Activated T-helper 1 cell treated with anti-CD3 and anti-CD28 coated beads, Interleukin-12 subunit alpha, Interleukin-12 subunit beta, Interleukin-2, Interleukin-4 antibody, amounts not matched to agents 30 ng/mL and 10 ng/mL and 1 ng/mL, durations not matched to agents 14 hours and 24 hours and 36 hours (primary cell): ENCODE measurements around the gene DGKI. TPM values are rescaled to one million over a fixed set of nuclear protein-coding genes. Genes with fewer than 3 reads are reported as not detected.

Experiments used
- DNase-seq: peaks from one replicate; pipeline ENCODE4 v3.0.0; 2021; ENCODE audit warnings: low spot score
- H3K27ac Mint-ChIP-seq: one replicate; pipeline ENCODE4 v1.8.0; 2021; ENCODE audit warnings: mild to moderate bottlenecking, mixed read lengths
- H3K27me3 Mint-ChIP-seq: one replicate; pipeline ENCODE4 v1.8.0; 2022; ENCODE audit warnings: mild to moderate bottlenecking, moderate library complexity, mixed read lengths; ENCODE audit not compliant: insufficient read depth
- H3K36me3 Mint-ChIP-seq: one replicate; pipeline ENCODE4 v1.8.0; 2021; ENCODE audit warnings: low read depth, mixed read lengths
- H3K4me1 Mint-ChIP-seq: one replicate; pipeline ENCODE4 v1.8.0; 2021; ENCODE audit warnings: low read depth, mixed read lengths
- H3K4me3 Mint-ChIP-seq: one replicate; pipeline ENCODE4 v1.8.0; 2021; ENCODE audit warnings: mild to moderate bottlenecking, moderate library complexity, mixed read lengths
- H3K9me3 Mint-ChIP-seq: one replicate; pipeline ENCODE4 v1.8.0; 2021; ENCODE audit warnings: mixed read lengths
- intact Hi-C: fragments of 100-400 bp; cut with micrococcal nuclease; formaldehyde crosslinking; loops from one replicate; pipeline ENCODE4 v1.15.1; 2024
- total RNA-seq: library from RNA; stranded (reverse); gene quantifications from 2 replicates; pipeline ENCODE4 v1.2.3, GENCODE V29; 2022

DGKI gene
- total RNA-seq, 1 donor from 2014 or later = 27.3 TPM

DNA sequence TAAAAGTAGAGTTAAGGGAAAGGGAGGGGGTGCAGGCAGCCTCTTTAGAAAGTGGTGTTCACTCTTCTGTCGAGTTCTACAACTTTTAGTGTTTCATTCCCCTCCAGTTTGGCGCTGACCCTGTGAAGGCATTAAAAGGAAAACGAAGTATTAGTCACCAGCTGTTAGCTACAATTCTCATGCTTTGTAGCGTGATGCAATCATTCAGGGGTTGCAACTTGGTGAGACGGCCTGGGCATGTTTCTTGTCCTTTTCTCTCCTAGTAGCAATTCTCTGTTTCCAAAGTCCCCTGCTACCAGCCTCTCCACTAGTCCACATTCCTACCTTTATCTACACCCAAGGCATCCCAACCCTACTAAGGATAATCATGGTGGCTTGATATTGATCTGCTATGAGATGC lies 33.7 kb upstream of the DGKI start:
- Mint-ChIP-seq H3K9me3 (no peaks in the 10 kb centered on the region), H3K36me3 (peaks cover 53% of the 10 kb centered on the region), H3K27me3 (no peaks in the 10 kb centered on the region), H3K27ac (peak overlapping the region; percentile 43), H3K4me1 (peaks cover 30% of the 10 kb centered on the region), H3K4me3 (no peak overlapping the region)
- DNase-seq = no peak
- intact Hi-C loops = loop anchor here (5.0 kb wide), 1 partner anchor 108 kb away; no protein-coding TSS in a partner anchor

DNA sequence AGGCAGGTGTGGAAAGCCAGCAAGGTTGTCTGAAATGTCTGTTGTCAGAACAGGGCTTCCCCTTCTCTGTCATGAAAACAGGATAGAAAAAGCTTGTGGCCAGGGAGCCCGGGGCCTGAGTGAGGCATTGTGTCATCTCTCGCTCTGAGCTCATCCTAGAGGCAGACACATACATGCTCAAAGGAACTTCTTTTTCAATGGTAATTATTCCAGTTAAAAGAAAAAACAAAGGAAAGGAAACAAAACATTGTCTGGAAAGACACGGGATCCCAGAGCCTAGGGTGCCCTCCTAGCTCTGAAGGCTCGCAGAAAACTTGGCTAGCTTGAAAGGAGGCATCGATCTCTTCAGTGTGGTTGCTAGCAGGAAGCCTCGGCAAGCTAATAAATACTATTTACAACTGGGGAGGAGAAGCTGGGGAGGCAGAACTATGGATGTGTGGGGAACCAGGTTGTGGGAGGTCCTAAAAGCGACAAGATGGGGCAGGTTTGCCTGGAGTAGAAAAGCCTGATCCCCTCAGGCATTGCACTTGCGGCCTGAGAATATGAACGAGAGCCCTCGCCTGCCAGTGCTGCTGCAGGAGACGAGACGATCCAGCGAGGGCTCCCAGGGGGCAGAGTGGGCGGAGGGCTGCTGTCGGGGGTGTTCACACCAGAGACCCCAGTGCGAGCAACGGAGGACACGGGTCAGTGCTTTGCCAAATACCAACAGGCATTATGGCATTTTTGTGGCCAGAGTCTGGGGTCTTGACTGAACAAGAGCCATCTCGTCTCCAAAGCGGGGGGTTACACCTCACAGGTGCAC lies 32.8 kb upstream of the DGKI start:
- H3K4me3 Mint-ChIP-seq = no peak overlapping the region
- H3K4me1 Mint-ChIP-seq = peaks cover 32% of the 10 kb centered on the region
- no peaks in the 10 kb centered on the region for H3K9me3 Mint-ChIP-seq
- H3K36me3 Mint-ChIP-seq = peaks cover 53% of the 10 kb centered on the region
- intact Hi-C loops = loop anchor here (5.0 kb wide), 1 partner anchor 107 kb away; no protein-coding TSS in a partner anchor
- no peak for DNase-seq
- peak overlapping the region; percentile 75 for H3K27ac Mint-ChIP-seq
- no peaks in the 10 kb centered on the region for H3K27me3 Mint-ChIP-seq

DNA sequence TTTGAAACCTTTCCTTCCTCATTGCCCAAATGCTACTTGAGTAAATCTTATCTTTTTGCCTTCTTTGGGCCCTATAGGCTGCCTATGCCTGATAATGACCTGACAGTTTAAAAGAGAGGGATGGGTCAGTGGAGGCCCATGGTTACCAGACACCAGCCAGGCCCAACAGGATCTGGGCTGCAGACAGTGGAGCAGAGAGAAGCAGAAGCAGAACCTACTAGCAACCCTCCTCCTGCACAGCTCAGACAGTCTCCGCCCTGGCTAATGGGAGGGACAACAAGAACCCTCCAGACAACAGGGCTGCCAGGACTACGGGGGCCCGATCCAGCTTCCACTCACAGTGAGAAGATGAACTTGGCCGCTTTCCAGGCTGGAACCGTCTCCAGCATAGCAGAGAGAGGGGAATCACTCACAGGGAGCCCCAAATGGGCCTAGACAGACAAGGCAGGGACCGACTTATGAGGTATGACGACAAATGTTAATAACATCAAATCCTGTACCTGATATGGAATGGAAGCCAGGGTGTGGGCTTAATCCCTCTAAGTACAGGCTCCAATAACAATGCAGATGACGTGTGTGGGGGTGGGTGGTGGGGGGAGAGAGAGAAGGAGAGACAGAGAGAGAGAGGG lies 31.7 kb upstream of the DGKI start:
- Mint-ChIP-seq H3K36me3 (peaks cover 53% of the 10 kb centered on the region), H3K4me1 (peaks cover 43% of the 10 kb centered on the region), H3K27ac (peak overlapping the region; percentile 26), H3K9me3 (no peaks in the 10 kb centered on the region), H3K27me3 (no peaks in the 10 kb centered on the region), H3K4me3 (no peak overlapping the region)
- no peak for DNase-seq
- intact Hi-C loops = no loop called here

DNA sequence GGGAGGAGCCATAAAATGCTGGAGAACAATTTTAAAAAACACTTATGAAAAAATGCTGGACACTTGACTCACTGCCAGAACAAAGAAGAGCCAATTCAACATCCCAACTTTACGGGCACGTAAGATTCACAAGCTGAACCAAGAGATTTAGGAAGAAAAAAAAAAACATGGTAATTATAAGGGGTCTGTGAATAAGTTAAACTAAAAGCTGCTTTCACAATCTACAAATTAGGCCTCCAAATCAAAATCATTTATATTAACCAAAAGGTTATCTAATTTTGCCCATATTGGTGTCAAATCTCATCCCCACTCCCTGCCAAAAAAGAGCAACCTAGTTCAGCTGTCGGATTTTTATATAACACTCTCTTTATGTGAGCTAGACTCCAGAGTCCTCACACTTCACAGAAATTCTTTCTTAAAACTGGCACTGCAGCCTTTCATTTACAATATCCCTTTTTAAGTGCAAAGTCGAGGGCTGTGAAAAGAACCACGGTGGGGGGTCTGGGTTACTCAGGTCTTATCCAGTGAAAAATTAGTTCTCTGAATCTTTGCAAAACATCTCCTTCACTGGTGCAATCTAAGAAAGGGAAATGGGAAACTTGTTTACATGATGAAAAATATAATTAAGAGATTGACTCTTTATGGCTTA lies 30.4 kb upstream of the DGKI start:
- H3K9me3 Mint-ChIP-seq = no peaks in the 10 kb centered on the region
- no peak for DNase-seq
- peaks cover 46% of the 10 kb centered on the region for H3K4me1 Mint-ChIP-seq
- H3K4me3 Mint-ChIP-seq = no peak overlapping the region
- H3K27me3 Mint-ChIP-seq = no peaks in the 10 kb centered on the region
- H3K36me3 Mint-ChIP-seq = peaks cover 60% of the 10 kb centered on the region
- H3K27ac Mint-ChIP-seq = no peak overlapping the region
- intact Hi-C loops = no loop called here

DNA sequence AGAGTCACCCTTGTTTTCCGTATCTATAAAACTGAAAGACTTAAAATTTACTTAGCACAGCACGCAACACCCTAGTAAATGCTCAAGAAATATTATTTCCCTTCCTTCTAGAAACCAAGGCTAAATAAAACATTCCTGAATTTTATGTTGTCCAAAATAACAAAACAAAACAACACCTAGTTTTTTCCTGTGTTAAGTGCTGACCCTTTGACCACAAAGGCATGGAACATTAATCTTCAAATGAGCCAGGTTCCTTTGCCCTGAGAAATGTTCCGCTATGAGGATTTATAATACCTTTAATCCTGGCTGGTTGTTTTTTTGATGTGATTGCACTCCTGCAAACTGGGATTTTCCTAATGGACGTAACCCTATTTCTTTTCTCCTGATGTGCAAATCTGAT lies 29.0 kb upstream of the DGKI start:
- Mint-ChIP-seq H3K27ac (no peak overlapping the region), H3K4me3 (no peak overlapping the region), H3K36me3 (peaks cover 52% of the 10 kb centered on the region)

DNA sequence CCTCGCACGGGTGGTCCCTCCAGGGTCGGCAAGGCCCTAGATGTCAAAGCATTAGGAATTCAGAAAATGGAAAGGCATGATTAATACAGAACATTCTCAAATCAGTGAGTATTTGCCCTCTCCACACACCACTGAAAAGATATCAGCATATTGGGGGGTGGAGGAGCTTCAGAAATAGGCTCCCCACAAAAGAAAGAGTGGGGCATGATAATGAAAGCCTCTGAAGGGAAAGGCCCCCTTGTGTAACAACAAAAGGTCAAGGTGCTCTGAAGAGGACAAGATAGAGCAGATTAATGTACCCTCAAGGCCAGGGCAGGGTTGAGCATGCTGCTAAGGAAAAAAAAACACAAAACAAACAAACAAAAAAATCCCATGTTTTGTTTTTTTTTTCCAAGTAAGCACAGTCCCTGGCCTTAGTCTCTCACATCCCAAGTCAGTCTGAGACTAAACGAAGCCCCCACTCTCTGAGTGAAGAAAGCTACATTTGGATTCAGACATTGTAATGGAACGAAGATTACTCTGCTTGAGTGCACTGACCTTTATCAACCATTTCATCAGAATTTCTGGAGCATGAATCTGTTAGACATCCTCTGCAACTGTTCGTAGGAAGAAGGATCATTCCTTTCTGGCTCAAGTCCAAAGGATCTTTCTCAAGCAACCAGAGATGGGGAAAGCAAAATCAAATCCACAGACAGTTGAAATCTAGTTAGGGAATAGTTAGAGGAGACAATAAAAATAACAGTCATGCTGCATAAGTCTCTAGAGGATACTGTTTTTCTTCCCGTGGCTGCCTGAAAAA lies 27.4 kb upstream of the DGKI start:
- no peak for DNase-seq
- no peaks in the 10 kb centered on the region for H3K27me3 Mint-ChIP-seq
- no peaks in the 10 kb centered on the region for H3K9me3 Mint-ChIP-seq
- intact Hi-C loops = loop anchor here (1.0 kb wide), 2 partner anchors 8 to 21 kb away; no protein-coding TSS in a partner anchor
- peaks cover 38% of the 10 kb centered on the region for H3K4me1 Mint-ChIP-seq
- H3K27ac Mint-ChIP-seq = peak overlapping the region; percentile 88
- H3K4me3 Mint-ChIP-seq = no peak overlapping the region
- H3K36me3 Mint-ChIP-seq = peaks cover 41% of the 10 kb centered on the region

More for the DNA sequence above, 29.0 kb upstream of the DGKI start:
- intact Hi-C loops = no loop called here
- Mint-ChIP-seq H3K9me3 (no peaks in the 10 kb centered on the region), H3K27me3 (no peaks in the 10 kb centered on the region), H3K4me1 (peaks cover 46% of the 10 kb centered on the region)
- no peak for DNase-seq

DNA sequence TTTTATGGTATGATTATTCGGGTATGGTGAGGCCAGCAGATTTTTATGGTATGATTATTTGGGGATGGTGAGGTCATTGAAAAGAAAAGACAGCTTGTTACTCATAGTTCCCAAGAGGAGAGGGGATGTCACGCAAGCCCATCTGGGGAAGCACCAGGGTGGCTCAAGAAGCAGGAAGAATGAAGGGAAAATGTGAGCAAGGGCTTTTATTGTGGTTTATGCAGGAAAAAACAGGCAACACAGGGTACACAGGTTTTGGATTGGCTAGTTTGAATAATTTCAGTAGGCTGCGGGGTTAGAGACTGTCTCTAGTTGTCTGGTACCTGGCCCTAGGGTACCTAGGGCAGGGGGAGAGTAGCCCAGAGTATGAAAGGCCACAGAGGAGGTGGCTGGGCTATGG lies 26.8 kb upstream of the DGKI start:
- no peaks in the 10 kb centered on the region for H3K27me3 Mint-ChIP-seq
- peak overlapping the region; percentile 88 for H3K27ac Mint-ChIP-seq
- H3K36me3 Mint-ChIP-seq = peaks cover 37% of the 10 kb centered on the region
- H3K4me3 Mint-ChIP-seq = no peak overlapping the region
- no peaks in the 10 kb centered on the region for H3K9me3 Mint-ChIP-seq
- H3K4me1 Mint-ChIP-seq = peaks cover 36% of the 10 kb centered on the region
- no peak for DNase-seq
- intact Hi-C loops = loop anchor here (1.0 kb wide), 2 partner anchors 9 to 22 kb away; no protein-coding TSS in a partner anchor

DNA sequence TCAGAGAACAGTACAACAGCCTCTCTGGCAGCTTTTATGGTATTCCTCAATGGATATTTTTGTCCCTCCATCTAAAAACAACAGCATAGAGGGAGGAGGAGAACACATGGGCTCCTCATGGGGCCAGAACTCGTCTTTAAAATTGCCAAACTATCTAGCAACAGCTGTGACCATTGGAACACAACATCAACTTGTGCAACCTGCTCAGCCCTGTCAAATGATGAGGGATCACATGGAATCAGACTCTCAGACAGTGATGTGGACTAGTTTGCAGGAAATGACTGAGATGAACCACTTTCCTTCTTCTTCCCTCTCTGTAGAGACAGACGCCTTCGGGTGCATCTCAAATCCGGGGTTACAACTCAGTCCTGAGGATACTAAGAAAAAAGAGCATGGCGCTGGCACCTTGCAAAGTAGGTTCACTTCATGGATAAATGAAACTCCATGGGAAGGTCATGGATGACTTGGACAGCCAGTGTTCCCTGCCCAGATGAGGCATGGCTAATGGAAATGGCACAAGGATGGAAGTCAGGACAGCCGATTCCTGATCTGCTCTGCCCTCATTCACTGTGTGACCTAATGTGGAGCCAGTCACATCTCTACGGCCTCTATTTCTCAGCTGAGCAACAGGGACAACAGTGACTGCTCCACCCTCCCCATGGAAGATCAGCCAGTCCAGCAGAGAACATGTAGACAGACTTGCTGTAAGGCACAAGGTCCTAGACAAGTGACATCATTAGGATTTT lies 24.6 kb upstream of the DGKI start:
- intact Hi-C loops = no loop called here
- peaks cover 36% of the 10 kb centered on the region for H3K4me1 Mint-ChIP-seq
- H3K27me3 Mint-ChIP-seq = no peaks in the 10 kb centered on the region
- H3K27ac Mint-ChIP-seq = peak overlapping the region; percentile 28
- H3K4me3 Mint-ChIP-seq = no peak overlapping the region
- peaks cover 4% of the 10 kb centered on the region for H3K9me3 Mint-ChIP-seq
- H3K36me3 Mint-ChIP-seq = peaks cover 43% of the 10 kb centered on the region
- DNase-seq = no peak

DNA sequence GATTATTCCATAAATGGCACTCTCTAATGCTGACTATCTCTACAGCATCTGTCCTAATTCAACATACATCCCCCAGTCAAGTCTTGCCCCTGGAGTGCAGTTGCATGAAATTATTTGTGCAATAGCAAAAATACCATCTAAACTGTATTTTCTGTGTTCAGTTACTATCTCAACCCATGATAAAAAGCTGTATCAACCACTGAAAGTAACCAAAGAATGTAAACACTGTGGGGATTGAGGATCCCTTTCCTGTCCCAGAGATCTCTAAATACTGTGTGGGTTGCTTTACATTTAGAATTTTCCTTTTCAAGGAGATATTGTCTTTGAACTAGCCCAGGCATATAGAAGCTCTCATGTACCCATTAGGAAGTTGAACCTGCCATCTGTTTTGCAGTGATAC lies 23.9 kb upstream of the DGKI start:
- peaks cover 11% of the 10 kb centered on the region for H3K9me3 Mint-ChIP-seq
- peaks cover 36% of the 10 kb centered on the region for H3K4me1 Mint-ChIP-seq
- intact Hi-C loops = no loop called here
- H3K4me3 Mint-ChIP-seq = no peak overlapping the region
- no peaks in the 10 kb centered on the region for H3K27me3 Mint-ChIP-seq
- H3K36me3 Mint-ChIP-seq = peaks cover 48% of the 10 kb centered on the region
- DNase-seq = no peak
- peak overlapping the region; percentile 19 for H3K27ac Mint-ChIP-seq

DNA sequence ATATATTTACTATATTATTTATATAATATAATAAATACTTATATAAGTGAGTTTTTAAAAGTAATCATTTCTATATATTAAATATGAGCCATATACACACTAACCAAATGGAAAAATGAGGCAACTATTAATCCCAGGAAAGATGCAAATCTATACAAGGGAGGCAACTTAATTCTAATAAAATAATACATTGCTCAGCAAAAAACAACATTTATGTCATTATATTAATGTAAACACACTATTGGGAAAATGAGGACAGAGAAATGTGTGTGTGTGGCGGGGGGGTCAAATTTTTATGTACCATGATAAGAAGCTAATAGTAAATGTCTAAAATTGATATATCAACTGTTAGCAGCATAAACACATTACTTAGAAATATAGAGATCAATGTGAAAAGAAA lies 23.3 kb upstream of the DGKI start:
- Mint-ChIP-seq H3K27ac (no peak overlapping the region), H3K27me3 (no peaks in the 10 kb centered on the region), H3K4me3 (no peak overlapping the region), H3K36me3 (peaks cover 49% of the 10 kb centered on the region), H3K4me1 (peaks cover 36% of the 10 kb centered on the region), H3K9me3 (peaks cover 16% of the 10 kb centered on the region)
- intact Hi-C loops = no loop called here
- no peak for DNase-seq

DNA sequence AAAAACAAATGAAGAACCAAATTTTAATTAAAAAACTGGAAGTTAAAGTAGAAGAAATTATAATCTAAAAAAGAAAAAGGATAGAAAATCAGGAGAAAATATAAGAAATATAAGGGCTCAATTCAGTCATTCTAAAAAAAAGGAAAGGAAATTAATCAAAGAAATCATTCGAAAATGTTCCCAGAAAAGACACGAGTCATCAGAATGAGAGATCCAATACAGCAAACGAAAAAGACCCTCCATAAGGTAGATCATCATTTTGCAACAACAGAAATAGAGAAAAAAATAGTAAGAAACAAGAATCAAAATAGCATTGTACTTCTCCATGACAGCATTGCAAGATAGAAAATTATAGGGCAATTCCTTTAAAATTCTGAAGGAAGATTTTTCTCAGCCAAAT lies 22.5 kb upstream of the DGKI start:
- intact Hi-C loops = no loop called here
- no peak overlapping the region for H3K4me3 Mint-ChIP-seq
- H3K27me3 Mint-ChIP-seq = no peaks in the 10 kb centered on the region
- no peak overlapping the region for H3K27ac Mint-ChIP-seq
- peaks cover 16% of the 10 kb centered on the region for H3K9me3 Mint-ChIP-seq
- peaks cover 49% of the 10 kb centered on the region for H3K36me3 Mint-ChIP-seq
- H3K4me1 Mint-ChIP-seq = peaks cover 31% of the 10 kb centered on the region
- no peak for DNase-seq

DNA sequence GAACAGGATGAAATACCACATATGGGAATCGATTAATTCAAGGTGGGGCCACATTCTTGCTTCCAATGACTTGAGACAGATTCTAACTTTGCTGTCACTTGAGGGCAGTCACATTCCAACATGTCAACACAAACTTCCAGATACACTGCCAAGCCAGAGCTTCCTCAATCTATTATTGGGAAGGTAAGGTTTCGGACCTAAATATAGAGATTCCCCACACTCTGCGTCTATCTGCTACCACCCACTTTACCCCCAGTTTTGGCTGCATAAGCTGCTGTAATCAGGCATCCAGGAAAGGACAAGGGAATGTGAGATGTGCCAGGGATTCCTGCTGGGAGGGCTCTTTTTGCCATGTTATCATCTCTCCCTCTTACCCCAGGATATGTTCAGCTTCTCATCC lies 20.5 kb upstream of the DGKI start:
- no peak for DNase-seq
- Mint-ChIP-seq H3K4me3 (no peak overlapping the region), H3K4me1 (peaks cover 13% of the 10 kb centered on the region), H3K9me3 (peaks cover 16% of the 10 kb centered on the region), H3K27ac (no peak overlapping the region), H3K27me3 (no peaks in the 10 kb centered on the region), H3K36me3 (peaks cover 41% of the 10 kb centered on the region)
- intact Hi-C loops = no loop called here
